Stimulated activated CD4-positive, alpha-beta T cell treated with anti-CD3 and anti-CD28 coated beads, TNF-alpha, amount 100 ng/mL, for 1 hour (primary cell): Measurements from ENCODE around the gene AP1S1.
A peak's percentile ranks its signal among the peaks of the same experiment; 100 is the strongest.
"Not testable (repeated sequence)": the region's sequence is repeated elsewhere in the genome, so short reads cannot be mapped to it uniquely, and the experiment has no call there.

Experiments used
- DNase-seq, 3 donors: peaks; one replicate each; pipeline ENCODE4 v3.0.0-alpha.2; 2020; ENCODE audit warnings: low read depth in 3 of 3, low spot score in 1 of 3

Gene AP1S1

DNA sequence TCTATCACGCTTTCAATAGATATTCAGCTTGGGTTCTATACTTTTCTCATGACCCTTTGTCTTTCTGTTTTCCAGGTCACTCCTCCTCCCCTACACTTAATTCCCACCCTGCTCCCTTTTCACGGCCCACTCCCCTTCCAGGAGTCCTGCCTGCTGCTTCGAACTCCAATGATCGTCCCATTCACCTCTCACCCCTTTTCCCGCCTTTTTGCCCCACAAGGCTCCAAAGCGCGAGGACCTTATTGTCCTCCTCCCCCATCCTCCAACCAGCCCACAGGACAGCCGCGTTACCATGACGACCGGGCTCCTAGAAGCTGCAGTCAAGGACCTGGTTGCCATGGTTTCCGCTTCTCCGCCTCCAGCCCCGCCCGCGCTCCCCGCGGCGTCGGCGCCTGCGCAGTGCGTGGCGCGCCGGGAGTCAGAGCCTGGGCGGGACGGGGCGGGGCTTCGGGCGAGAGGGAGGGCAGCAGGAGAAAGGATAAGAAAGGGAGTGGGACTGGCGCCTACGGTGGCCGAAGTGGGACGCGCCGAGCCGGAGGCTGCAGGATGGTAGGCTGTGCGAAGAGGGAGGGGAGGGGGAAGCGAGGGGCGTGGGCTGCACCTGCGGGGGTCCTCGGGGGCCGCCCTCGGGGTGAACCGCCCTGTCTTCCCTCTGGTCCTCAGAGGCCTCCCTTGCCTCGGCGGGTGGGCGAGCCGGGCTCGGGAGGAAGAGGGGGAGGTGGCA lies at the start of gene AP1S1:
Gene AP1S1 (plus strand): TSS at position 508 of the 724 bp plus-strand sequence. CDS start 39 bp downstream, at position 547.
- peak; percentile 85 to 89 (median 86) for DNase-seq

DNA sequence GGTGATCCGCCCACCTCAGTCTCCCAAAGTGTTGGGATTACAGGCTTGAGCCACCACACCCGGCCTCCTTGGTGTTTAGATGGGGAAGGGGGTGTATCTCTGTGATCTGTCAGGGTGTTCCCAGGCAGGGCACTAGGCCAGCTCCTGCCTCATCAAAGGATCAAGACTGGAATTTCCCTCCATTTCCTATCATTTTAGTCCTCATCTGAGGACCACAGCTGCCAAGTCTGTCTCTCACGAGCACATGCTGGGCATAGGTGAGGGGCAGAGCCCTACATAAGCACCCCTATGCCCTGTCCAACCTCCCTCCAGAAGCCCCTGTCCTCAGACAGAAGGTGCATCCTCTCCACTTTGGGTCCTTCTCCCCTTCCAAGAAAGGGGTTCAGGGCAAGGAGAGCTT lies 49.5 kb upstream of the AP1S1 start:
- no peak for DNase-seq

DNA sequence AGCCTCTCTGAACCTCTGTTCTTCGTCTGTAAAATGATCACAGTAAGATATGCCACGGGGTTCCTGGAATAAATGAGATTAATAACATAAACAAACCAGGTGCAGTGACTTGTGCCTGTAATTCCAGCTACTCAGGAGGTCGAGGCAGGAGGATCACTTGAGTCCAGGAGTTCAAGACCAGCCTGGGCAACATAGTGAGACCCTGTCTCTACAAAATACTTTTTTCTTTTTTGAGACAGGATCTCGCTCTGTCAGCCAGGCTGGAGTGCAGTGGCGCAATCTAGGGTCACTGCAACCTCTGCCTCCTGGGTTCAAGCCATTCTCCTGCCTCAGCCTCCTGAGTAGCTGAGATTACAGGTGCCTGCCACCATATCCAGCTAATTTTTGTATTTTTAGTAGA lies 49.0 kb upstream of the AP1S1 start:
- not testable (repeated sequence) for DNase-seq

DNA sequence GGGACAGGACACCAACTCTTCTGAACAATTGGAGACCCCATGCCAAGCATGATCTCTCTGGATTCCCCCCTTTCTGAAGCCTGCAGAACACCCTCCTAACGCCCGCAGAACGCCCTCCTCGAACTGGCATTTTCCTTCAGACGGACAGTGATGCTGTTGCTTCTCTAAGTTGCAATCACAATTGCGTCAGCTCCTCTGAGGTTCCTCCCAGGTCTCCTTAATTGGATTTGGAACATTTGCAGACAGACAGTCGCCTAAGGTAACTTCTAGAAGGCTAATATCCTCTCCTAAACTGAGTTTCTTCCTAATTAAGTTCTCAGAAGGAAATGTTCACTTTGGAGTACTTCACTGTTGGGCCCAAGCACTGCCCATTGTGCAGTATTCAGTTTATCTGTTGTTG lies 47.9 kb upstream of the AP1S1 start:
- DNase-seq: no peak

DNA sequence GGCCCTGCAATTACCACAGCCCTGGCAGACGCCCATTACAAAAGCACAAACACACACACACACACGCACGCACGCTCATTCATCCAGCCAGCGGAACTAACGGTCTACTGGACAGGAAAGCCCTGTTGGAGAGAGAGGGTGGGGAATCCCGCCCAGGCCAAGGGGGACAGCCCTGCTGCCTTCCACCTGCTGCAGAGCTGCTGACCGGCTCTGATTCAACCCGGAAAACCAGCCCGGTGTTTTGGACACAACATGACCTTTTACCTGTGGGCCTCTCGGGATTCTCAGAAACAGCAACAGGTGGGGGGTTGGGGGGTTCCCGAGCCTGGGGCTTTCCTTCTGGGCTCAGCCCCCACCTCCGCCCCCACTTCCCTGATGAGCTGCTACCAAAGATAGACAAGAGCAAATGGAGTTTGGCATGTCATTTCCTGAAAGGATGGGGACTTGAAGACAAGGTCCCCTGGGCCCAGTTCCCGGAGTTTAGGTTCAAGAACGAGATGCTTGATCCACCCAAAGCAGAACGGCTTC lies 45.9 kb upstream of the AP1S1 start:
- DNase-seq: no peak

DNA sequence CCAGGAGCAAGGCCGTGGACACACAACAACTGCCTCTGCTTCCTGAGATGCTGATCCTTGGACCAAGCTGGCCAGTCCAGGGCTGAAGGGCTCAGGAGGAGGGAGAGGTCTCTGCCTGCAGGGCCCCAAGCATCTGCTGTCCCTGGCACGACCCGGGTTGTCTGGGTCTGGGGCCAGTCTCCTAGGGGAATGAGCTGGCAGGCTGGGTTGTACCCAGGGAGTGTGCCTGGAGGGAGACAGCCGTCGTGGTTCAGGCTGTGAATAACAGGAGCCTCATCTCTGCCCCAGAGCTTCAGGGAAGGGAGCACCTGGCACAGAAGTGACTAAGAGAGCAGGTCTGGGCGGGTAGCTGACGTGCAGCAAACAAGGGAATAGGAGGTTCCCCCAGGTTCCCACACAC lies 45.3 kb upstream of the AP1S1 start:
- no peak for DNase-seq

DNA sequence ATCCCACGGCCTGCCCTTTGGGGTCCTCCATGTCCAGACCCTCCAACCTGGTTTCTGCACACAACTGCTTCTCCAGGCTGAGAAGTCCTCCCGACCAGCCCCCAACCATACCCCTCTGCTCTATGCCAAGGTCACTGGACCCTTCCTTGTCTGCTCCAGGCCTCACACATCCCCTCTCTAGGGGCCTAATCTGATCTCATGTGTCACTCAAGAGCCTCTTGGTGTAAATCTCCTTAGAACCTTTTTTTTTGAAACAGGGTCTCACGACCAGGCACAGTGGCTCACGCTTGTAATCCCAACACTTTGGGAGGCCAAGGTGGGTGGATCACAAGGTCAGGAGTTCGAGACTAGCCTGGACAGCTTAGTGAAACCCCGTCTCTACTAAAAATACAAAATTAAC lies 44.9 kb upstream of the AP1S1 start:
- DNase-seq: no peak

DNA sequence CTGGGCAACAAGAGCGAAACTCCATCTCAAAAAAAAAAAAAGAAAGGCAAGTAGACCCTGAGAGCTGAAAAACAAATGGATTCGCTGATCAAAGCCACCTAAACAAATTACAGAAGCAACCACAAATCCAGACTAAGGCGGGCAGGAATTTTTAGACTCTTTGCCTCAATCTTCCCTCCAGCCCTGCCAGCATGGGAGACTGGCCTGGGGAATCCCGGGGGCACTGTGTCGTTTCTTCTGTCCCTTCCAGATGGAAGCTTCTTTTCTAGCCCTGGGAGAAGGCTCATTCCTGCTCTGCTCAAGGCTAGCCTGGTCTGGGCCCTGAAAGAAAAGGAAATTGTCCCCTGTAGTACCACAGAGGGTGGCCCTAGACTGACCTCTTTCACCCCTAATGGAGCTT lies 43.0 kb upstream of the AP1S1 start:
- no peak for DNase-seq

DNA sequence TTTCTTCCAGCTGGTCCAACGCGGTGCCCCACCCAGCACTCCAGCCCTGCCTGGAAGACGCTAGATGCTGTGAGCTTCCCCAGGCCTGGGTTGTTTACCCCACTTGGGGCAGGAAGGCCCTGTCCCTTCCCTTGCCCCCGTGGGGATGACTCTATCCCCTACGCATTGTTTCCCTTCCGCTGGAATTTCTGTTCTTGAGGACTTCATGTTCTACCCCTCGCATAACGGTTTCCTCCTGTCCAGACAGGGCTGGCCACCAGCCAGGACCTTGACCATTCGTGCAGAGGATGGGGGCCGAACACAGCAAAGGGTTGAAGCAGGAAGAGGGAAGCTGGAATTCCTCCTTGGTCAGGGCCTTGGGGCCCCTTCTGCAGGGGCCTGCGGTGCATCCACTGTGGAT lies 42.0 kb upstream of the AP1S1 start:
- DNase-seq: no peak

DNA sequence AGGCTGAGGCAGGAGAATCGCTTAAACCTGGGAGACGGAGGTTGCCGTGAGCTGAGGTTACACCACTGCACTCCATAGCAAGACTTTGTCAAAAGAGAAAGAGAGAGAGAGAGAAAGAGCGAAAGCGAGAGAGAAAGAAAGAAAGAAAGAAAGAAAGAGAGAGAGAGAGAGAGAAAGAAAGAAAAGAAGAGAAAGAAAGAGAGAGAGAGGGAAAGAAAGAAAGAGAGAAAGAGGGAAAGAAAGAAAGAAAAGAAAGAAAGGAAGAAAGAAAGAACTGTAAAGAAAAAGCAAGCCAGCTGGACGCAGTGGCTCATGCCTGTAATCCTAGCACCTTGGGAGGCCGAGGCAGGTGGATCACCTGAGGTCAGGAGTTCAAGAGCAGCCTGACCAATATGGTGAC lies 41.1 kb upstream of the AP1S1 start:
- DNase-seq: not testable (repeated sequence)

DNA sequence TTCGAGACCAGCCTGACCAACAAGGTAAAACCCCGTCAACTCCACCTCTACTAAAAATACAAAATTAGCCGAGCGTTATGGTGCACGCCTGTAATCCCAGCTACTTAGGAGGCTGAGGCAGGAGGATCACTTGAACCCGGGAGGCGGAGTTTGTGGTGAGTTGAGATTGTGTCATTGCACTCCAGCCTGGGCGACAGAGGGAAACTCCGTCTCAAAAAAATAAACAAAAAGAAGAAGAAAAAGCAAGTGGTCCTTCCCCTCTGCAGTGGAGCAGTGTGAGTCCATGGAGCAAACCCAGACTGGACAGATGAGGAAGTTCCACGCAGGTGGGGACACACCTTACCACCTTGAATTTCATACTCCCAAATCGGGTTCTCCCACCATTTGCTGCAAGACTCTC lies 40.4 kb upstream of the AP1S1 start:
- no peak for DNase-seq

DNA sequence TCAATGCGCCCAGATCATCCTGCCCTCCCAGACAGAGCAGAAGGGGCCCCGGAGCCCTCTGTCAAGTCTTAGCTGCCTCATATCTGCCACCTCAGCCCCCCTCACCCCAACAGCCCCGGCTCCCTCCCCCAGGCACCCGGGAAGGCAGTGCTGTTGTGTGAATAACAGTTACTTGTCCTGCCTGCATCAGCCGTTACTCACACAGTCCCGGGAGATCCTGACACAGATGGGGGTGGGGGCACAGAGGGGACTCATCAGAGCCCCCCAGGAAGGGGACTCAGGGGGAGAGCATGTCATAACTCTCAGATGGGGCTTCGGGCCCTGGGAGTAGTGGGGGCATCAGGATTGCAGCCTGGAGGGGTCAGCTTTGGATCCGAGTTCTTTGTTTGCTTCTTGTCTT lies 39.8 kb upstream of the AP1S1 start:
- no peak for DNase-seq

DNA sequence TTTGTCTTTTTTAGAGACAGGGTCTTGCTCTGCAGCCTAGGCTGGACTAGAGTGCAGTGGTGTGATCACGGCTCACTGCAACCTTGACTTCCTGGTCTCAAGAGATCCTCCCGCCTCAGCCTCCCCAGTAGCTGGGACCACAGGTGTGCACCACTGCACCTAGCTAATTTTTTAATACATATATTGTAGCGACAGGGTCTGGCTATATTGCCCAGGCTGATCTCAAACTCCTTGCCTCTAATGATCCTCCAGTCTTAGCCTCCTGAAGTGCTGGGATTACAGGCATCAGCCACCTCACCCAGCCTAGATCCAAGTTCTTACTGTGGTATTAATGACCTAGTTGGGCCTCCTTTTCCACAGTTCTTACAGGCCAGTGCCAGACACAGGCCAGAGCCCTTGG lies 39.1 kb upstream of the AP1S1 start:
- DNase-seq: no peak

DNA sequence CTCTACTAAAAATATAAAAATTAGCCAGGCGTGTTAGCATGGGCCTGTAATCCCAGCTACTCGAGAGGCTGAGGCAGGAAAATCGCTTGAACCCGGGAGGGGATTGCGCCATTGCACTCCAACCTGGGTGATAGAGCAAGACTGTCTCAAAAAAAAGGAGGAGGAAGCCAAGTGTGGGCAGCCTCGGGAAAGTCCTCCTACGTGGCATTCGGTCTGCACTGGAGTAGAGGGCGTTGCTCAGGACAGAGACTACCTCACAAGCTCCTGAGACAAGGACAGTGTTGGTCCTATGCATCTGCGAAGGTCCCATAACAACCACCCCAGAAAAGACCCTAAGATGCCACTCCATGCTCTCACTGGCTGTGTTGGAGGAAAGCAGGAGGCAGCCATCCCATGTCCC lies 37.4 kb upstream of the AP1S1 start:
- DNase-seq: no peak

DNA sequence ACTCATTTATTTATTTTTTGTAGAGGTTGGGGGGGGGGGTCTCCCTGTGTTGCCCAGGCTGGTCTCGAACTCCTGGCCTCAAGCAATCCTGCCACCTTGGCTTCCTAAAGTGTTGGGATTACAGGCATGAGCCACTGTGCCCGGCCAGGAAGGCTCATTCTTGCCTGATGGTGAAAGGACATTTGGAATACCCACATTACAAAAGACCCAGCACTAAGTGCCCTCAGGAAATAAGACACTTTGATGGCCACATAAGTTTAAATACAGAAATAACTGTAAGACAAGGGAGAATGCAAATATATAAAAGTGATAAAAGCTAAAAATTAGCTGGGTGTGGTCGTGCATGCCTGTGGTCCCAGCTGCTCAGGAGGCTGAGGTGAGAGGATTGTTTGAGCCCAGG lies 35.4 kb upstream of the AP1S1 start:
- DNase-seq: no peak

DNA sequence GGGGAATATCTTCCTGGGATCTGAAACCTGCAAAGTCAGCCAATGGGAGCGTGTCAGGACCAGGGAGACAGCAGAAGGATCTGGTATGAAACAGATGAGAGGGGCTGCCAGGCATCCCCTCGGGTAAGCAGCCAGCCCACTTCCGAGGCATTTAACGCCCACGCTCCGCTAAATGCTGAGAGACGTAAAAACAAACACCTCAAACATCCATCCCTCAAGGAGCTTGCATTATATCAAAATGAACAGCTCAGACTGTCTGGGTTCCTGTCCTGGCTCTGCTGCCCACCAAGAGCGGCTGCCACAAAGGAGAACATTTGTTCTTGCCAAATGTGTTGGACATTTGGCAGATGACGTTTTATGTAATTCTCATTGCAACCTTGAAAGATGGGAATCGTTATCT lies 34.4 kb upstream of the AP1S1 start:
- DNase-seq: no peak

DNA sequence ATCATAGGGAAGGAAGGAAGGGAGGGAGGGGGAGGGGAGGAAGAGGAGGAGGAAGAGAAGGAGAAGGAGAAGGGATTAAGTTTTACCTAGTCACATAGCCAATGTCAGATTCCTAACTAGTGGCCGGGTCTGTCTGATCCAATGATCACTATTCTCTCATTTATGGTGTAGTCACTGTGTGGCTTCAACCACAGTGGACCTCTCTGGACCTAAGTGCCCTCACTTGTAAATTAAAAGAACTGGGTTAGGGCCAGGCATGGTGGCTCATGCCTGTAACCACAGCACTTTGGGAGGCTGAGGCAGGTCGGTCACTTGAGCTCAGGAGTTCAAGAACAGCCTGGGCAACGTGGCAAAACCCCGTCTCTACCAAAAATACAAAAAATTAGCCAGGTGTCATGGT lies 34.0 kb upstream of the AP1S1 start:
- DNase-seq: no peak

DNA sequence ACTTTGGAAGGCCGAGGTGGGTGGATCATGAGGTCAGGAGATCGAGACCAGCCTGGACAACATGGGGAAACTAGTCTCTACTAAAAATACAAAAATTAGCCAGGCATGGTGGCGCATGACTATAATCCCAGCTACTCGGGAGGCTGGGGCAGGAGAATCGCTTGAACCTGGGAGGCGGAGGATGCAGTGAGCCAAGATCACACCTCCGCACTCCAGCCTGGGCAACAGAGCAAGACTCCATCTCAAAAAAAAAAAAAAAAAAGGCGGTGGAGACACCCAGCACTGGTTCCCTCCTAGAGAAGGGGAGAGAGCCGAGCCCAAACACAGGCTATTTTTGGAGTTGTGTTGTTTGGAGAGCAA lies 32.7 kb upstream of the AP1S1 start:
- not testable (repeated sequence) for DNase-seq

DNA sequence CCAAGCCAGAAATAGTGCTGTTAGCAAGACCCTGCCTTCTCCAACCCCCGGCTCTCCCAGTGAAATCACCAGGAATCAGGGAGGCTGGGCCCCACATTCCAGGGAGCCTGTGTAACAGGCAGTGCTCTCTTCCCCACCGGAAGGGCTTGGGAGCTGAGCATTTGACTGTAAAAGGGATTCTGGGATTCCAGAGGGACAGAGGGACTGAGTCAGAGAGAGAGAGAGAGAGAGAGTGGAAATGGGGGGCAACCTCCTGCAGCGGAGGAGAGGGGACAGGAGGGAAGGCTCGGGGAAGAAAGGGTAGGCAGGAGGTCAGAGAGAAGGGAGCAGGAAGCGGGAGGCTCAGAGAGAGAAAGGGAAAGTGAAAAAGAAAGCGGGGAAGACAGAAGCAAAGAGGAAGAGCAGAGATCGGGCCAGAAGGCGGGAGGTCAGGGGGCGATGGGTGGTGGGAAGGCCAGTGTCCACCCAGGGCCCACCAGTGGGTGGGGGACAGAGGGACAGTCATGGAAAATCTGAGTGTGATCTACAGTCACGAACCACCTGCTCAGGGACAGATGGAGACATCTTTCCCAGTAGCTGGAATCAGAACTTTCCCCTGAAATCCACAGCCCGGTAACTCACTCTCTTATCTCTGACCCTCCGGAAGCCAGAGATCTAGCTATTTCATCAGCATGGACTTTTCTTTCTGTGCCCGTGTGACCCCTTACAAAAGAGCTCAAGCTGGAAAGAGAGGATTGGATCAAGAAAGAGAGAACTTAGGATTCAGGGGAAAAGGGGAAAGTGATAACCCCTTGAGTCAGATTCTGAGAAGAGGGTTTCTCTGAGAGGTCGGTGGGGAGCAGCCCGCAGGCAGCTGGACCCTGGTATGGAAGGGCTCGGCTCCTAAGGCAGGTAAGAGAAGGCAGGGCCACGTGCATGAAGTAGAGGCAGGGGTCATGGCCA lies 32.0 kb upstream of the AP1S1 start:
- DNase-seq: no peak

DNA sequence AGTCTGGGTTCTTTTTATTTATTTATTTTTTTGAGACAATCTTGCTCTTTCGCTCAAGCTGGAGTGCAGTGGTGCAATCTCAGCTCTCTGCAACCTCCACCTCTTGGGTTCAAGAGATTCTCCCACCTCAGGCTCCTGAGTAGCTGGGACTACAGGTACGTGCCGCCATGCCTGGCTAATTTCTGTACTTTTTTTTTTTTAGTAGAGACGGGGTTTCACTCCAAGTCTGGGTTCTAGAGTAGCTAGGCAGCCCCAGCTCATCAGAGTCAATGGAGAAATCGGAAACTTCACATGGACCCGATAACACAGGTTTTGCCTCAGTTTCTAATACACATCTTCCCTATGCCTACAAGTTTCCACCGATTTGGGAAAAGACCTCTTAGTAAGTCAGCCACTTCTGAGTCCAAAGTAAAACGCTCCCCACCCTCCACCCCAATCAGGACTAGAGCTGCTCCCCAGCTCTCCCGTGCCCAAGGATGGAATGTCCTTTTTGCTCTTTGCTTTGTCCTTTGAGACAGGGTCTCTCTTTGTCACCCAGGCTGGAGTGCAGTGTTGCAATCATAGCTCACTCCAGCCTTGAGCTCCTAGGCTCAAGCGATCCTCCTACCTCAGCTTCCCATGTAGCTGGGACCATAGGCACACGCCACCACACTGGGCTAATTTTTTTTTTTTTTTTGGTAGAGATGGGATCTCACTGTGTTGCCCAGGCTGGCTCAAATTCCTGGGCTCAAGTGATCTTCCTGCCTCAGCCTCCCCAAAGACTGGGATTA lies 31.2 kb upstream of the AP1S1 start:
- DNase-seq: no peak

DNA sequence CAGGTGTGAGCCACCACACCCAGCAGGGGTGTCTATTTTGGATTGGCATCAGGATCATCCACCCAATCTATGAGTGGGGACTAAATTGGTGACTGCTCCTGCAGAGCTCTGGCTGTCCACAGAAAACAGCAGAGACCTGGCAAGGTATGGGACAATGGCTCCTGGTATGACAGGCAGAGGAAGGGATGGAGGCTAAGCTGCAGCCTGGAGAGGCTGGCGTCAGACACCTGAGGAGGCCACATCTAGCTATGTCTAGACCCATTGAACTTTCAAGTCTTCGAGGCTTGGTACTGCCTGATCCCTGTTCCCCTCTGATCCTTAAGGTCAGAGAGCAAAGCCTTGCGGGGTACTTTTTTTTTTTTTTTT lies 30.6 kb upstream of the AP1S1 start:
- no peak for DNase-seq
